GM19463 (cell line): ENCODE data around the gene ATRX.
A peak's percentile ranks its signal among the peaks of the same experiment; 100 is the strongest.
"Not testable (repeated sequence)": the region's sequence is repeated elsewhere in the genome, so short reads cannot be mapped to it uniquely, and the experiment has no call there.

Source experiments
- ATAC-seq: cut with Tn5 transposase; IDR thresholded peaks from one replicate; pipeline ENCODE4 v1.9.1; 2021; ENCODE audit warnings: mild to moderate bottlenecking, moderate library complexity; ENCODE audit not compliant: unreplicated experiment

The ATRX gene

GRCh38 chrX:77785486-77786364 is at the start of gene ATRX:
ATRX (minus strand) TSS chrX:77786216; CDS start chrX:77786001, 215 bp downstream.
- peak; percentile 95 for ATAC-seq

DNA sequence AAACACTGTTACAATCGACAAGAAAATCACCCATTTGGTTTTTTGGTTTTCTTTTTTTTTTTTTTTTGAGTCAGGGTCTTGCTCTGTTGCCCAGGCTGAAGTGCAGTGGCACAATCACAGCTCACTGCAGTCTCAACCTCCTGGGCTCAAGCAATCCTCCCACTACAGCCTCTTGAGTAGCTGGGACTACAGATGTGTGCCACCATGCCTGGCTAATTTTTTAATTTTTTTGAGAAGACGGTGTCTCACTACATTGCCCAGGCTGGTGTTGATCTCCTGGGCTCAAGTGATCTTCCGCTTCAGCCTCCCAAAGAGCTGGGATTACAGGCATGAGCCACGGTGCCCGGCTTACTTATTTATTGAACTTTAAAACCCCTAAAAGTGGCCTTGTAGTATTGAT is 45.5 kb upstream of the ATRX start:
- not testable (repeated sequence) for ATAC-seq

DNA sequence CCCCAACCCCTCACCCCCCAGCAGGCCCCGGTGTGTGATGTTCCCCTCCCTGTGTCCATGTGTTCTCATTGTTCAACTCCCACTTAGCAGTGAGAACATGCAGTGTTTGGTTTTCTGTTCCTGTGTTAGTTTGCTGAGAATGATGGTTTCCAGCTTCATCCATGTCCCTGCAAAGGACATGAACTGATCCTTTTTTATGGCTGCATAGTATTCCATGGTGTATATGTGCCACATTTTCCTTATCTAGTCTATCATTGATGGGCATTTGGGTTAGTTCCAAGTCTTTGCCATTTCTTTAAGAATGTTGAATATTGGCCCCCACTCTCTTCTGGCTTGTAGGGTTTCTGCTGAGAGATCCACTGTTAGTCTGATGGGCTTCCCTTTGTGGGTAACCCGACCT is 36.0 kb upstream of the ATRX start:
- ATAC-seq: not testable (repeated sequence)

GRCh38 chrX:77820091-77820727 is 34.2 kb upstream of the ATRX start:
- ATAC-seq: no peak

- no peak for ATAC-seq
Measured at GRCh38 chrX:77814210-77814609, 28.2 kb upstream of the ATRX start.

- ATAC-seq: no peak
Measured at GRCh38 chrX:77802201-77802600, 16.2 kb upstream of the ATRX start.

- ATAC-seq: no peak
Measured at GRCh38 chrX:77795124-77795523, 9.1 kb upstream of the ATRX start.

GRCh38 chrX:77793946-77794345 is 7.9 kb upstream of the ATRX start:
- no peak for ATAC-seq

GRCh38 chrX:77788050-77788449 is 2.0 kb upstream of the ATRX start:
- ATAC-seq: no peak

GRCh38 chrX:77786365-77786680 is 307 bp upstream of the ATRX start:
- ATAC-seq: peak; percentile 5

- ATAC-seq: no peak
Measured at GRCh38 chrX:77779695-77780094, 6.3 kb downstream of the ATRX start.

DNA sequence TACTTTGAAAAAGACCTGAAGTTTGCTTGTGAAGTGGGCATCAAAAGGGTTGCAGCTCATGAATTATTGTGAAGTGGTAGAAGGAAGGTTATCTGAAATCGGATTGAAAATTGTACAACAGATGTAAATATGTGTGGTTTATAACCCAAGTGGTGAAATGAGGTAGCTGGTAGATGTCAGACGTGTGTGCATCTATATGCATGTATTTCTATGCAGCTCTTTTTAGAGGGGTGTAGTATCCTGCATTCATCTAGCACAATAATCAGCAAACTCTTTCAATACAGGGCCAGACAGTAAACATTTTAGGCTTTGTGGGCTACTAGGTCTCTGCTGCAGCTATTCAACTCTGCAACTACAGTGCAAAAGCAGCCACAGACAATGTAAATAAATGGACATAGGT is 9.4 kb downstream of the ATRX start:
- no peak for ATAC-seq

DNA sequence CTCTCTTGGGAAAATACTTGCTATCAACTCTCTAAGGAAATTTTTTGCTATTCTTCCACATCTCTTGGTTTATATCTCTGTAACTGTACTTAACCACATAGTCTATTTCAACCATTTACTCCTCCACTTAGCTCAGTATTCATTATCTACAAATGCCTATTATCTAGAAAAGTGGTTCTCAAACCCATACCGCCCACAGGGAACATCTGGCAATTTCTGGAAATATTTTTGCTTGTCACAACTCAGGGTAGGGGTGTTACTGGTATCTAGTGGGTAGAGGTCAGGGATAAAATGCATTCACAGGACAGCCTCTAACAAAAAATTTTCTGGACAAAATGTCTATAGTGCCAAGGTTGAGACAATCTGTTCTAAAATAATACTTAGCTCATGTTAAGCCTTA is 14.4 kb downstream of the ATRX start:
- ATAC-seq: no peak

DNA sequence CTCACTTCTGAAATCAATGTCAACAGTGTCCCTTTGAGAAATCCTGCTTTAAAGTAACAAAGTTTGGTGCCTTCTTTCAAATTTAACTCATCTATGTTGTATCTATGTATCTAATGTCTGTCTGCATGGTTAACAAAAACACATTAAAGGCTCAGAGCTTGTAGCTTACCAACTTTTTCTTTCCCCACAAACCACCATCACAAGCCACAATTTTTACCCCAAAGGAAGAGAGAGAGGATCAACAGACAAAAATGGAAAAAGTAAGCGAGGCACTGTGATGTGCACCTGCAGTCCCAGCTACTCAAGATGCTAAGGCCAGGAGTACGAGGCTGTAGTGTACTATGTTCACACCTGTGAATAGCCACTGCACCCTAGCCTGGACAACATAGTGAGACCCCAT is 17.2 kb downstream of the ATRX start:
- ATAC-seq: no peak

- not testable (repeated sequence) for ATAC-seq
Measured at GRCh38 chrX:77766212-77766611, 19.8 kb downstream of the ATRX start.

GRCh38 chrX:77755561-77755960 is 30.5 kb downstream of the ATRX start:
- no peak for ATAC-seq

DNA sequence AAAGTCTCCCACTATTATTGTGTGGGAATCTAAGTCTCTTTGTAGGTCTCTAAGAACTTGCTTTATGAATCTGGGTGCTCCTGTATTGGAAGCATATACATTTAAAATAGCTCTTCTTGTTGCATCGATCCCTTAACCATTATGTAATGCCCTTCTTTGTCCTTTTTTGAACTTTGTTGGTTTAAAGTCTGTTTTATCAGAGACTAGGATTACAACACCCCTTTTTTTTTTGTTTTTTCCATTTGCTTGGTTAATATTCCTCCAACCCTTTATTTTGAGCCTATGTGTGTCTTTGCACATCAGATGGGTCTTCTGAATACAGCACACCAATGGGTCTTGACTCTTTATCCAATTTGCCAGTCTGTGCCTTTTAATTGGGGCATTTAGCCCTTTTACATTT is 32.1 kb downstream of the ATRX start:
- not testable (repeated sequence) for ATAC-seq

DNA sequence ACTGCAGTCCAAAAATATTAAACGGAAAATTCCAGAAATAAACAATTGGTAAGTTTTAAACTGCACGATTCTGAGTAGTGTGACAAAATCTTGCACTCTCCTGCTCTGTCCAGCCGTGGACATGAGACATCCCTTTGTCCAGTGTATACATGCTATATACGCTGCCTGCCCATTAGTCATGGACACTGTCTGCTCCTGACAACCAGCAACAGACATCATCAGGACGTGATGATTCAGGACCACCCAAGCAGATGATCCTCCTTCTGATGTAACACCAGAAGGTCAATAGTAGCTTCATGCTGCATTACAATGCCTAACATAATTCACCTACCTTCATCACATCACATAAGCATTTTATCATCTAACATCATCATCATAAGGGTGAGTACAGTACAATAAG is 36.3 kb downstream of the ATRX start:
- no peak for ATAC-seq

GRCh38 chrX:77743720-77744119 is 42.3 kb downstream of the ATRX start:
- ATAC-seq: no peak

DNA sequence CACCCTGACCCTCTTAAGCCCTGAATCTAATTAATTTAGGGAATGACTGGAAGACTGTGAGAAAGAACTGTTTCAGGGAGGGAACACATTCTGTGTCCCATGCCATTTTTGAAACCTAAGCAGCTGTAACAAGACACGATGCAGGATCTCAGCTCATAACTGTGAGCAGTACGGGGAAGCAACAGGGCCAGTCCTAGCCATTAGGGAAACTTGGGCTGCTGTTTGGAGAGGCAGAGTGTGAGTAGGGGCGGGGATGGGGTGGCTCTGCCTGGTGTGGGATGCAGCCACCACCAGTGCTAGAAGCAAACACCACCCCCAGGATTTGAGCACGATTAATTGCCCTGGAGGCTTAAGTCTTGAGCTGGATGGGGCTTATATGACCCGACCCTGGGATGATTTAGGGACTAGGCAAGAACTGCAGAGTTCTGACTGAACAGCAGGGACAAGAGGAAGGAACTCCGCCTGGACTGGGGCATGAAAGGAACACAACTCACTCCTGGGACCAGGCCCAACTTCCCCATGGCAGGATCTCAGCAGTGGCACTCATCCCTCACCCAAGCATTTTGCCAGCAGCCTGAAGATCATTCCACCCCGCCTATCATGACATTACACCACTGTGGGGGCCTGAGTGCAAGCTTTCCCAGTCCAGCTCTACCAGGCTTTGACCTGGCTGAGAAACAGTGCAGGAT is 43.1 kb downstream of the ATRX start:
- no peak for ATAC-seq

DNA sequence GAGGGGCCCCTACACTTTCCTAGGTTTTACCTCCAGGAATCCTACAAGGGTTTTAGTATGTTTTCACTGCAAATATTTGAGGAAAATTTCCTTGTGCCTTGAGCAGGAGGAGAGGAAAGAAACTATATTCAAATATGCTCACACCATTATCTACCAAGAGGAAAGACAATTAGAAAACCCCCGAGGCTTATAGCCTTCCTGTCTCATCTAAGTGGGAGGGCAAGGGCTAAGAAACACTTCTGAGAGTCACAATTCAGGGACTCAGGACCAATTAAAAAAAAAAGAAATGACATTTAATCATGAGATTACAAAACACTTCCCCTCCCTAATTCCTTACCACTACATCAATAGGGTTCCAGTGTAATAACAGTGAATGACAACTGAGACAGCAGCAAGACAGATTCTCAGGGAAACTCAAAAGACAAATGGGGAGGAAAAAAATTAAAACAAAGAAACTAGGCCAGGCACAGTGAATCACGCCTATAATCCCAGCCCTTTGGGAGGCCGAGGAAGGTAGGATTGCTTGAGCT is 45.6 kb downstream of the ATRX start:
- no peak for ATAC-seq

- ATAC-seq: no peak
Measured at GRCh38 chrX:77733342-77733741, 52.7 kb downstream of the ATRX start.
